Mucosa of rectum (tissue), 2 donors: ENCODE results near the gene RTEL1.

Experiments used
- H3K27ac ChIP-seq, 2 donors: one replicate each; pipeline ENCODE4 v1.7.0; 2013; ENCODE audit warnings: inconsistent platforms in 2 of 2, low read depth in 2 of 2, low read length in 2 of 2
- H3K27me3 ChIP-seq, 2 donors: one replicate each; pipeline ENCODE4 v1.7.0; 2013; ENCODE audit warnings: low read length in 2 of 2; ENCODE audit not compliant: control insufficient read depth in 2 of 2, insufficient read depth in 2 of 2
- H3K36me3 ChIP-seq, 2 donors: one replicate each; pipeline ENCODE4 v1.7.0; 2013; ENCODE audit warnings: low read length in 2 of 2; ENCODE audit not compliant: control insufficient read depth in 2 of 2, insufficient read depth in 2 of 2
- H3K4me1 ChIP-seq, 2 donors: one replicate each; pipeline ENCODE4 v1.7.0; 2013; ENCODE audit warnings: low read length in 2 of 2, mild to moderate bottlenecking in 1 of 2; ENCODE audit not compliant: control insufficient read depth in 2 of 2, insufficient read depth in 2 of 2
- H3K4me3 ChIP-seq, 2 donors: one replicate each; pipeline ENCODE4 v1.7.0; 2013; ENCODE audit warnings: low read length in 2 of 2
- H3K9ac ChIP-seq, 2 donors: one replicate each; pipeline ENCODE4 v1.7.0; 2013; ENCODE audit warnings: low read length in 2 of 2, low read depth in 1 of 2, mild to moderate bottlenecking in 1 of 2
- H3K9me3 ChIP-seq, 2 donors: one replicate each; pipeline ENCODE4 v1.7.0; 2013; ENCODE audit warnings: low read length in 2 of 2; ENCODE audit not compliant: control insufficient read depth in 2 of 2
- donor health status: healthy.
- donor health status: Normal muscosa, but diverticular disease.

Gene RTEL1

DNA sequence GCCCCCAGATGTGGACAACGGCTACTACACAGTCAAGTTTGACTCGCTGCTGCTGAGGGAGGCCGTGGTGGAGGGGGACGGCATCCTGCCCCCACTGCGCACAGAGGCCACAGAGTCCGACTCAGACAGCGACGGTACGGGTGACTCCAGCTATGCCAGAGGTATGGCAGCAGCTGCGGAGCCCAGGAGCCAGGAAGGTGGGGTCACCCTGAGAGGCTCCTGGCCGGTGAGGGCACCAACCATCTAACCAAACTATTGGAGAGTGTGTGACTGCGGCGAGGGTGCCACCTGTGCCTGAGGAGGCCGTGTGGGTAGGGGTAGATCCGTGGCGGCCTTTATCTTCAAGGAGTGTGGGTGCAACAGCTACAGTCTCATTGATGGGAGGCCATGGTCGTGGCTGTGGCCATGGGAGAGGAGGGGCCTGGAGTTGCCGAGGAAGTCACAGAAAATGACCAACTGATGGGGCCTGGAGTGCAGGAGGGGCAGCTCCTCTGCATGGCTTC is 75.5 kb downstream of the RTEL1 start:
- no peaks in the 10 kb centered on the region for H3K27me3 ChIP-seq
- no peak overlapping the region for H3K4me3 ChIP-seq
- no peak overlapping the region for H3K27ac ChIP-seq
- H3K4me1 ChIP-seq: peaks cover 23 to 27% of the 10 kb centered on the region in 2 donors
- H3K9me3 ChIP-seq: no peaks in the 10 kb centered on the region
- no peak overlapping the region for H3K9ac ChIP-seq
- peaks cover 22% of the 10 kb centered on the region in 2 donors for H3K36me3 ChIP-seq

DNA sequence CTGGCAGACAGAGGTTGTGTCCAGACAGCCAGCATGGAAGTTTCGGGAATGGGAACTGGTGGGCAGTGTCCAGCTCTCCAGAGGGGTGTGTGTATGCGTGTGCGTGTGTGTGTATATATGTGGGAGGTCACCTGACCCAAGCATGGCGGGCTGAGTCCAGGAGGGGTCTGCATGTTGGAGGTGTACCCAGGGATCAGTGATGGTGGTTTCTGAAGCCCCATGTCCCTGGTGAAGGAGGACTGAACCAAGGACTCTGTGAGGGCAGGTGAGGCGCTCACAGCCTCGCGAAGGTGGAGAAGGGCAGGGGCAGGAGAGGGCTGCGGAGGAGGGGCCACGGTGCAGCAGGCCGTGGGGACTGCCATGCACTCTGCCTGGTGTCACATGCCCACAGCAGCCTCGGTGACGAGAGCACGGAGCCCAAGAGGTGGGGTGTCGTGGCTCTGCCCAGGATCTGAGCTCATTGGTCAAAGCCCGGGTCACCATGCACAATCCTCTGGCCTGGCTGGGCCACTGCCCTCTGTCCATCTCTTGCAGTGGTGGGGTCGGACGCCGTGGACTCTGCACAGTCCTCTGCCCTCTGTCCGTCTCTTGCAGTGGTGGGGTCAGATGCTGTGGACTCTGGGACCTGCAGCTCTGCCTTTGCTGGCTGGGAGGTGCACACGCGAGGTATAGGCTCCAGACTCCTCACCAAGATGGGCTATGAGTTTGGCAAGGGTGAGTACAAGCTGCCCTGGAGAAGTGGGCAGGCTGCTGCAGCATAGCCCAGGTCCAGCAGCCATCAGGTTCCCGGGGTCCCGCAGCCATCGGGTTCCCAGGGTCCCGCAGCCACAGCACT is 76.2 kb downstream of the RTEL1 start:
- no peaks in the 10 kb centered on the region for H3K27me3 ChIP-seq
- H3K9me3 ChIP-seq: no peaks in the 10 kb centered on the region
- H3K9ac ChIP-seq: no peak overlapping the region
- peaks cover 22% of the 10 kb centered on the region in 2 donors for H3K36me3 ChIP-seq
- no peak overlapping the region for H3K4me3 ChIP-seq
- H3K4me1 ChIP-seq: peaks cover 24 to 31% of the 10 kb centered on the region in 2 donors
- H3K27ac ChIP-seq: no peak overlapping the region

DNA sequence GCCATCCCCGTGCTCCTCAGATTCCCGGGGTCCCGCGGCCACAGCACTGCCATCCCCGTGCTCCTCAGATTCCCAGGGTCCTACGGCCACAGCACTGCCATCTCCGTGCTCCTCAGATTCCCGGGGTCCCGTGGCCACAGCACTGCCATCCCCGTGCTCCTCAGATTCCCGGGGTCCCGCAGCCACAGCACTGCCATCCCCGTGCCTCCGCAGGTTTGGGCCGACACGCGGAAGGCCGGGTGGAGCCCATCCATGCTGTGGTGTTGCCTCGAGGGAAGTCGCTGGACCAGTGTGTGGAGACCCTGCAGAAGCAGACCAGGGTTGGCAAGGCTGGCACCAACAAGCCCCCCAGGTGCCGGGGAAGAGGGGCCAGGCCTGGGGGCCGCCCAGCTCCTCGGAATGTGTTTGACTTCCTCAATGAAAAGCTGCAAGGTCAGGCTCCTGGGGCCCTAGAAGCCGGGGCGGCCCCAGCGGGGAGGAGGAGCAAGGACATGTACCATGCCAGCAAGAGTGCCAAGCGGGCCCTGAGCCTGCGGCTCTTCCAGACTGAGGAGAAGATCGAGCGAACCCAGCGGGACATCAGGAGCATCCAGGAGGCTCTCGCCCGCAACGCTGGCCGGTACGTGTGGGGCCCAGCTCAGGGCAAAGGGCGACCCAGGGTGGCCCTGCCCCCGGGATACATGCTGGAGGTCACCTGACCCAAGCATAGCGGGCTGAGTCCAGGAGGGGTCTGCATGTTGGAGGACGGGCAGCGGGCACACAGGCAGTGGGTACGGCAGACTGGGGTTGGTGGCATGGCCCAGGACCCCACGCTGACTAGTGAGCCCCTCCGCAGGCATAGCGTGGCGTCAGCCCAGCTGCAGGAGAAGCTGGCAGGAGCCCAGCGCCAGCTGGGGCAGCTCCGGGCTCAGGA is 77.1 kb downstream of the RTEL1 start:
- H3K36me3 ChIP-seq: peaks cover 18 to 22% of the 10 kb centered on the region in 2 donors
- H3K27me3 ChIP-seq: no peaks in the 10 kb centered on the region
- no peak overlapping the region for H3K9ac ChIP-seq
- no peak overlapping the region for H3K4me3 ChIP-seq
- H3K27ac ChIP-seq: peak overlapping the region in 1 of 2 donors; percentile 71
- H3K4me1 ChIP-seq: peaks cover 24 to 31% of the 10 kb centered on the region in 2 donors
- no peaks in the 10 kb centered on the region for H3K9me3 ChIP-seq

DNA sequence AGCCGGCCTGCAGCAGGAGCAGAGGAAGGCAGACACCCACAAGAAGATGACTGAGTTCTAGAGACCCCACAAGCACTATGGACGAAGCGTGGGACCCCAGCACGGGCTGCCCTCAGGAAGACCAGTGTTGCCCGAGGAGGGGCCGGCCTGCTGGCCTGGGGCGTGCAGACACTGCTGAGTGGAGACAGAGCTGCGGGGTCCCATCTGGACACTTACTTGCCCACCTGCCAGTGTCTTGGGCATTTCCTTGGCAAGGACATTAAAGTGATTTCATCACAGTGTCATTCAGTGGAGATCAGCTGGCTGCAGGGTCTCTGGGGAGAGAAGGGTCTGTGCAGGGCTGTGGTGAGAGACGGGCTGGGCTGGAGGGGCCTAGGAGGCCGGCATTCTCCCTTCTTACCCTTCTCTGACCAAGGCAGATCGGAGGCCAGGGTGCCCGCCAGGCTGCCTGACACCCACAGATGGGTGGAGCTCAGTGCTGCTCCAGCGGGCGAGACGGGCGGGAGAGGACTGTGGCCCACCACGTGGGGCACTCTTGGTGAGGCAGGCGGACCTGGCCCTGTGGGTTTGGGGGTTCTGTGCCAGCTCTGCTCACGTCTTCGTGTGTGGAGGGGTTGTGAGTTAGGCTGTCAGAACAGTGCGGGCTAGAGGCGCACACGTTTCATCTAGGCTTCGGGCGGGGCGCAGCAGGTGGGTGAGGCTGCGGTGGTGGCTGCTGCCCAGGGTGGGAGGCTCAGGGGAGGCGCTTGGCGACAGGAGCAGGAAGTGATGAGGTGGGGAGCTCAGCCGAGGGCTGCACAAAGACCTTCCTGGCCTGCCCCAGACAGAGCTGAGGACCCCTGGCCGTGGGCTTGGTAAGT is 78.0 kb downstream of the RTEL1 start, which contains the start of gene LIME1:
LIME1 (plus strand) TSS at position 806 of the 860 bp plus-strand sequence. CDS start 886 bp downstream, outside the sequence.
- peaks cover 17 to 20% of the 10 kb centered on the region in 2 donors for H3K36me3 ChIP-seq
- H3K4me1 ChIP-seq: peaks cover 32 to 34% of the 10 kb centered on the region in 2 donors
- peak within 1 kb of the TSS; percentile 54 to 67 for H3K4me3 ChIP-seq
- H3K9me3 ChIP-seq: no peaks in the 10 kb centered on the region
- H3K27ac ChIP-seq: peak within 1 kb of the TSS; percentile 26 to 71
- no peaks in the 10 kb centered on the region for H3K27me3 ChIP-seq
- H3K9ac ChIP-seq: peak within 1 kb of the TSS; percentile 45 to 68

DNA sequence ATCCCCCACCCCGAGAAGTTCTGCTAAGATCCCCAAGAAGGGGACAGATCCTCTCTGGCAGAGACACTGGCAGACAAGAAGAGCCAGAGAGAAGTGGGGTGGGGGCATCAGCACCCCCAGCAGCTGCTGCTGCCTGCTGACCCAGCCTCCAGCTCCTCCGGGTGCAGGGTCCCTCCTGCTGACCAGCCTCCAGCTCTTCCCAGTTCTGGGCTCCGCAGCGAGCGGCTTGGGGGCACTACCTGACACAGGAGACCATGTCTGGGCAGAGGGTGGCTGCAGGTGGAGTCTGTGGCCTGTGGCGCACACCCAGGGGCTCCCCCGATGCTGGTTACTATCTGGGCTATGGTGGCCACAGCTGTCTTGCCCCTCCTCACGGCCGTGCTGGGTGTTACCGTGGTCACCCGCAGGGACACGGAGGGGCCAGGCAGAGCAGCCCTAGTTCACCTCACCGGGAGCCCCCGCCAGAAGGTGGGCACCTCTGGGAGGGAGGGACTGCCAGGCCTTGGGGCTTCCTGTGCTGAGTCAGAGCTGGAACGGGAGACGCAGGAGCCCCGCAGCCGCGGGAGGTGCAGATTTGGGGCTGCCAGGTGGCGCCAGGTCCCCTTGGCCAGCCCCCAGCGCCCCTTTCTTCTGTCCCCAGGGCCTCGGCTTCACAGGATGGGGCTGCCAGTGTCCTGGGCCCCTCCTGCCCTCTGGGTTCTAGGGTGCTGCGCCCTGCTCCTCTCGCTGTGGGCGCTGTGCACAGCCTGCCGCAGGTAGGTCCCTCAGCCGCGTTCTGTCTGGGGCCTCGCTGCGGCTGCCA is 79.0 kb downstream of the RTEL1 start:
- Histone ChIP-seq H3K36me3 (peaks cover 17% of the 10 kb centered on the region in 2 donors), H3K4me1 (peaks cover 37 to 39% of the 10 kb centered on the region in 2 donors), H3K4me3 (peak overlapping the region; percentile 54 to 67), H3K27me3 (no peaks in the 10 kb centered on the region), H3K9ac (peak overlapping the region; percentile 41 to 68), H3K9me3 (no peaks in the 10 kb centered on the region), H3K27ac (peak overlapping the region; percentile 26 to 71)

DNA sequence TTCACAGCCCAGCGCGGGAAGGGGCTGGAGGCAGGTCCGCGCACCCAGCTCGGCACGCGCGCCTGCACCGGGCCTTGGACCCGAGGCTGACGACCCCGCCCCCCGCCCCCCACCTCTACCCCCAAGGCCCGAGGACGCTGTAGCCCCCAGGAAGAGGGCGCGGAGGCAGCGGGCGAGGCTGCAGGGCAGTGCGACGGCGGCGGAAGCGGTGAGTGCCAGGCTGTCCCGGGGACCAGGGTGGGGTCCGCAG is 79.5 kb downstream of the RTEL1 start:
- Histone ChIP-seq H3K9ac (no peak overlapping the region), H3K9me3 (no peaks in the 10 kb centered on the region), H3K4me1 (peaks cover 37 to 39% of the 10 kb centered on the region in 2 donors), H3K27me3 (no peaks in the 10 kb centered on the region), H3K36me3 (peaks cover 17% of the 10 kb centered on the region in 2 donors), H3K4me3 (peak overlapping the region; percentile 54 to 67), H3K27ac (peak overlapping the region in 1 of 2 donors; percentile 71)

DNA sequence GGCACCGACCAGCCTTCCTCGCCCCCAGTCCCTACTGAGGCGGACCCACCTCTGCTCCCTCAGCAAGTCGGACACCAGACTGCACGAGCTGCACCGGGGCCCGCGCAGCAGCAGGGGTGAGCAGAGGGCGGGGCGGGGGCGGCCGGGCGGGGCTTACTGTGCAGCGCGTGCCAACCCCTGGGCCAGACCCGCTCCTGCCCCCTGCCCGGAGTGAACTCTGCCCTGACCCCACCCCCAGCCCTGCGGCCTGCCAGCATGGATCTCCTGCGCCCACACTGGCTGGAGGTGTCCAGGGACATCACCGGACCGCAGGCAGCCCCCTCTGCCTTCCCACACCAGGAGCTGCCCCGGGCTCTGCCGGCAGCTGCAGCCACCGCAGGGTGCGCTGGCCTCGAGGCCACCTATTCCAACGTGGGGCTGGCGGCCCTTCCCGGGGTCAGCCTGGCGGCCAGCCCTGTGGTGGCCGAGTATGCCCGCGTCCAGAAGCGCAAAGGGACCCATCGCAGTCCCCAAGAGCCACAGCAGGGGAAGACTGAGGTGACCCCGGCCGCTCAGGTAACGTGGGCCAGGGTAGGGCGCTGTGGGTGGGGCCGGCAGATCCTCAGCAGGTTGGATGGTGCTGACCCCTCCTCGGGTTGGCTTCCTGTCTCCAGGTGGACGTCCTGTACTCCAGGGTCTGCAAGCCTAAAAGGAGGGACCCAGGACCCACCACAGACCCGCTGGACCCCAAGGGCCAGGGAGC is 80.0 kb downstream of the RTEL1 start:
- Histone ChIP-seq H3K36me3 (peaks cover 13 to 17% of the 10 kb centered on the region in 2 donors), H3K27ac (peak overlapping the region in 1 of 2 donors; percentile 80), H3K4me1 (peaks cover 37 to 39% of the 10 kb centered on the region in 2 donors), H3K9ac (peak overlapping the region in 1 of 2 donors; percentile 64), H3K4me3 (peak overlapping the region; percentile 56 to 67), H3K27me3 (no peaks in the 10 kb centered on the region), H3K9me3 (no peaks in the 10 kb centered on the region)

DNA sequence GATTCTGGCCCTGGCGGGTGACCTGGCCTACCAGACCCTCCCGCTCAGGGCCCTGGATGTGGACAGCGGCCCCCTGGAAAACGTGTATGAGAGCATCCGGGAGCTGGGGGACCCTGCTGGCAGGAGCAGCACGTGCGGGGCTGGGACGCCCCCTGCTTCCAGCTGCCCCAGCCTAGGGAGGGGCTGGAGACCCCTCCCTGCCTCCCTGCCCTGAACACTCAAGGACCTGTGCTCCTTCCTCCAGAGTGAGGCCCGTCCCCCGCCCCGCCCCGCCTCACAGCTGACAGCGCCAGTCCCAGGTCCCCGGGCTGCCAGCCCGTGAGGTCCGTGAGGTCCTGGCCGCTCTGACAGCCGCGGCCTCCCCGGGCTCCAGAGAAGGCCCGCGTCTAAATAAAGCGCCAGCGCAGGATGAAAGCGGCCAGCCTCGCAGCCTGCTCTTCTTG is 80.6 kb downstream of the RTEL1 start:
- no peaks in the 10 kb centered on the region for H3K27me3 ChIP-seq
- no peaks in the 10 kb centered on the region for H3K9me3 ChIP-seq
- peak overlapping the region; percentile 64 to 80 for H3K27ac ChIP-seq
- peak overlapping the region in 1 of 2 donors; percentile 64 for H3K9ac ChIP-seq
- peaks cover 37 to 39% of the 10 kb centered on the region in 2 donors for H3K4me1 ChIP-seq
- peak overlapping the region; percentile 56 to 67 for H3K4me3 ChIP-seq
- peaks cover 8 to 17% of the 10 kb centered on the region in 2 donors for H3K36me3 ChIP-seq
